Transverse colon (tissue), 4 donors: ENCODE results near the gene ARMC3. TPM values are rescaled to one million over a fixed set of nuclear protein-coding genes. Genes with fewer than 3 reads are reported as not detected.
A peak's percentile ranks its signal among the peaks of the same experiment; 100 is the strongest.

ENCODE experiments used
- DNase-seq: peaks from one replicate; pipeline ENCODE4 v3.0.0-alpha.2; 2019
- H3K27ac ChIP-seq, 4 donors: fragments of 200-600 bp; sonication (generic); 2 replicates each; pipeline ENCODE4 v1.5.1; 2016 to 2018; ENCODE audit warnings: inconsistent platforms in 4 of 4
- H3K27me3 ChIP-seq: fragments of 200-600 bp; sonication (generic); 2 replicates; pipeline ENCODE4 v1.5.1; 2017; ENCODE audit warnings: inconsistent platforms
- H3K36me3 ChIP-seq, 4 donors: fragments of 200-600 bp; sonication (generic); 2 replicates each; pipeline ENCODE4 v1.5.1; 2017 to 2019; ENCODE audit warnings: inconsistent platforms in 4 of 4
- H3K4me1 ChIP-seq, 4 donors: fragments of 200-600 bp; sonication (generic); 2 replicates each; pipeline ENCODE4 v1.5.1; 2017 to 2020; ENCODE audit warnings: inconsistent platforms in 4 of 4
- H3K4me3 ChIP-seq, 4 donors: fragments of 200-600 bp; sonication (generic); 1 replicate in 1 of 4; 2 replicates in 3 of 4; pipeline versions ENCODE4 v1.5.1 to v1.6.1; 2017 to 2019; ENCODE audit warnings: inconsistent platforms in 4 of 4
- H3K9me3 ChIP-seq, 2 donors: fragments of 200-600 bp; sonication (generic); 2 replicates each; pipeline ENCODE4 v1.5.1; 2017 to 2019; ENCODE audit warnings: inconsistent platforms in 2 of 2
- EP300 ChIP-seq: sonication (generic); formaldehyde crosslinking; IDR thresholded peaks from one replicate; pipeline ENCODE4 v1.6.1; 2017; ENCODE audit warnings: antibody characterized with exemption, low read depth
- POLR2A ChIP-seq: fragments of 450-650 bp; IDR thresholded peaks from one replicate; pipeline ENCODE4 v1.6.1; 2016; ENCODE audit warnings: antibody characterized with exemption, mild to moderate bottlenecking, moderate library complexity
- POLR2AphosphoS5 ChIP-seq, 3 donors: sonication (generic); formaldehyde crosslinking; IDR thresholded peaks; one replicate each; pipeline ENCODE4 v1.6.1; 2016; ENCODE audit warnings: antibody characterized with exemption in 3 of 3
- WGBS, 2 donors: methylation state at CpG; one replicate each; pipeline ENCODE4 v1.1.5; 2018; ENCODE audit warnings: low coverage in 1 of 2; 5-methylcytosine and 5-hydroxymethylcytosine counted together
- in situ Hi-C, 4 donors: fragments of 200-750 bp; cut with MboI; loops; one replicate each; pipeline versions ENCODE4 v1.15.0 to v1.15.1; 2017; ENCODE audit warnings: low sequenced_read_pairs in 3 of 4, low pct_ligation_motif_present in 1 of 4, low pct_unique_long_range_greater_than_20kb in 1 of 4
- intact Hi-C: fragments of 100-400 bp; cut with DNase I; formaldehyde crosslinking; loops from one replicate; pipeline ENCODE4 v1.15.1; 2023; ENCODE audit warnings: low total_unique reads
- total RNA-seq, 4 donors: library from RNA; depleted of rRNA; stranded (reverse); fragments of >200 nt; gene quantifications; one replicate each; pipeline ENCODE4 v1.1.0, GENCODE V29; 2016
- TF ChIP-seq, protein P1 (sequence below), 5 experiments: fragments of 200-600 bp in 3 of 5; fragments of 450-650 bp in 2 of 5; sonication (generic) in 3 of 5; IDR thresholded peaks; 1 replicate in 2 of 5; 2 replicates in 3 of 5; pipeline ENCODE4 v1.5.1; 2016 to 2017; ENCODE audit warnings: antibody characterized with exemption in 5 of 5, inconsistent platforms in 3 of 5, mild to moderate bottlenecking in 2 of 5, moderate library complexity in 1 of 5

Gene ARMC3
- total RNA-seq, 4 donors from 2014 or later, result not detected

DNA sequence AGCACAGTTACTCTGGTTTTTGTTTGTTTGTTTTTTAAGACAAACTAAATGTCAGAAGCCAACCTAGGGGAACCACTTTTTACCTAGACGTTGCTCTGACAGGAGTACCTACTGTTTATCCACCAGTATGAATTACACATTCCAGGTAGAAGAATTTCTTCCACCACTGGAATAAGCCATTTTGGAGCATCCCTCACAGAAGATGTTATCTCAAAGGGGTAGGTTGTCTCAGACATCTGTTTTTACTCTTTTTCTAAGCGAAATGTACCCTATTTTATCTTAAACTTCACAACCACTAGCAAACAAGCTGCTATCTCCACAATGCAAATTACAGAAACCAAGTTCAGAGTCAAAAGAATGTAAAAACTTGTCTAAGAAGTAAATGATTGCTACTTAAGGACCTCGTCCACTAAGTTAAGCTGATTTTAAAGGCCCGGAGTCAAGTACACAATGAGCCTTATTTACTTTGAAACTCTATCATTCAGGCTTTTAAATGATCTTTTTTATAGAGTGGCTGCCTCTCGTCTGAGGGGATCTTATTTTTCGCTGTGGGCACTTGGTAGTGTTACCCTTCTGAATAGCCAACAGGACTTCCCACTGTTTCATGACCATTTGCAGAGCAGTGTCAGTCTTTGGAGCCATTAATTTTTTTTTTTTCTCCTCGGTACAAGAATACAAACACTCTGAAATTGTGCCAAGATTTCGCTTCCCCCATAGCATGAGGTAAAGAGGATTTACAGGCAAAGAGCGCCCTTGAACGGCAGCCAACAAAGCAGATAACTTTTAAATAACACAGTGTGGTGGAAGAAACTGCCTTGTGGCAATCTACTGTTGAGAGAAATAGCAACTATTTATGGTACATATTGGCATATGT lies 15.7 kb upstream of the ARMC3 start:
- peaks cover 0 to 6% of the 10 kb centered on the region in 2 donors for H3K9me3 ChIP-seq
- 37 to 40% methylated on average over 10 of the region's 10 CpGs for WGBS, 2 donors
- no peak overlapping the region for H3K4me3 ChIP-seq
- intact Hi-C loops (no loop called here), in situ Hi-C loops (no loop called here)
- H3K4me1 ChIP-seq, result peaks cover 0 to 11% (median 4%) of the 10 kb centered on the region in 4 donors
- peak; percentile 17 for DNase-seq
- H3K27me3 ChIP-seq, result no peaks in the 10 kb centered on the region
- no peak overlapping the region for H3K27ac ChIP-seq
- no peak for TF ChIP-seq POLR2AphosphoS5 (IDR thresholded peaks at IDR 0.05)
- TF ChIP-seq EP300, result no peak
- TF ChIP-seq, protein P1, sequence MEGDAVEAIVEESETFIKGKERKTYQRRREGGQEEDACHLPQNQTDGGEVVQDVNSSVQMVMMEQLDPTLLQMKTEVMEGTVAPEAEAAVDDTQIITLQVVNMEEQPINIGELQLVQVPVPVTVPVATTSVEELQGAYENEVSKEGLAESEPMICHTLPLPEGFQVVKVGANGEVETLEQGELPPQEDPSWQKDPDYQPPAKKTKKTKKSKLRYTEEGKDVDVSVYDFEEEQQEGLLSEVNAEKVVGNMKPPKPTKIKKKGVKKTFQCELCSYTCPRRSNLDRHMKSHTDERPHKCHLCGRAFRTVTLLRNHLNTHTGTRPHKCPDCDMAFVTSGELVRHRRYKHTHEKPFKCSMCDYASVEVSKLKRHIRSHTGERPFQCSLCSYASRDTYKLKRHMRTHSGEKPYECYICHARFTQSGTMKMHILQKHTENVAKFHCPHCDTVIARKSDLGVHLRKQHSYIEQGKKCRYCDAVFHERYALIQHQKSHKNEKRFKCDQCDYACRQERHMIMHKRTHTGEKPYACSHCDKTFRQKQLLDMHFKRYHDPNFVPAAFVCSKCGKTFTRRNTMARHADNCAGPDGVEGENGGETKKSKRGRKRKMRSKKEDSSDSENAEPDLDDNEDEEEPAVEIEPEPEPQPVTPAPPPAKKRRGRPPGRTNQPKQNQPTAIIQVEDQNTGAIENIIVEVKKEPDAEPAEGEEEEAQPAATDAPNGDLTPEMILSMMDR (IDR thresholded peaks at IDR 0.05), result no peak
- TF ChIP-seq POLR2A, result no peak
- H3K36me3 ChIP-seq, result no peaks in the 10 kb centered on the region

DNA sequence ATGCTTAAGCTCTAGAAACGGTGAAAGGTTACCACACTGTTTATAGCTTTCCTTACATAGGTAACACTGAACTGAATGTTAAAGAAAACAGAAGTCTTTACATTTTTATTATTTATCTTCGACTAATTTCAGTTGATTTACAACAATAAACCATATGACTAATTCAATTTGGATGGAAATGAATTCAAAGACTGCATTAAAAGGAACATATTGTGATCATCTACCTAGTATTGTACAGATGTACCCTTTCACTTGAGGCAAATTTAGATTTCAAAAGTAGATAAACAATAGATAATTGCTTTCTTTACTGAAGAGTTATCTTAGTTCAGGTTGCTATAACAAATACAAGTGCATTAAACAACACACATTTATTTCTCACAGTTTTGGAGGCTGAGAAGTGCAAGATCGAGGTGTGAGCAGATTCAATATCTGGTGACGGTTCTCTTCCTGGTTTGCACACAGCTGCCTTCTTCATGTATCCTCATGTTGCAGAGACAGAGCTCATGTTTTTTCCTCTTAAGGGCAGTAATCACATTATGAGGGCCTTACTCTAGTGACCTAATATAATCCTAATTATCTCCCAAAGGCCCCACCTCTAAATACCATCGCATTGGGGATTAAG lies 15.0 kb upstream of the ARMC3 start:
- no peaks in the 10 kb centered on the region for H3K36me3 ChIP-seq
- no peak overlapping the region for H3K4me3 ChIP-seq
- DNase-seq, result no peak
- no peaks in the 10 kb centered on the region for H3K27me3 ChIP-seq
- H3K4me1 ChIP-seq, result peaks cover 0 to 11% (median 4%) of the 10 kb centered on the region in 4 donors
- TF ChIP-seq POLR2AphosphoS5 (IDR thresholded peaks at IDR 0.05), result no peak
- no peak for TF ChIP-seq POLR2A
- no peak for TF ChIP-seq EP300
- TF ChIP-seq, protein P1 (IDR thresholded peaks at IDR 0.05), result no peak
- intact Hi-C loops, result no loop called here
- no peak overlapping the region for H3K27ac ChIP-seq
- H3K9me3 ChIP-seq, result peaks cover 0 to 6% of the 10 kb centered on the region in 2 donors
- 31 to 43% methylated on average over 5 of the region's 5 CpGs for WGBS, 2 donors
- in situ Hi-C loops, result no loop called here

DNA sequence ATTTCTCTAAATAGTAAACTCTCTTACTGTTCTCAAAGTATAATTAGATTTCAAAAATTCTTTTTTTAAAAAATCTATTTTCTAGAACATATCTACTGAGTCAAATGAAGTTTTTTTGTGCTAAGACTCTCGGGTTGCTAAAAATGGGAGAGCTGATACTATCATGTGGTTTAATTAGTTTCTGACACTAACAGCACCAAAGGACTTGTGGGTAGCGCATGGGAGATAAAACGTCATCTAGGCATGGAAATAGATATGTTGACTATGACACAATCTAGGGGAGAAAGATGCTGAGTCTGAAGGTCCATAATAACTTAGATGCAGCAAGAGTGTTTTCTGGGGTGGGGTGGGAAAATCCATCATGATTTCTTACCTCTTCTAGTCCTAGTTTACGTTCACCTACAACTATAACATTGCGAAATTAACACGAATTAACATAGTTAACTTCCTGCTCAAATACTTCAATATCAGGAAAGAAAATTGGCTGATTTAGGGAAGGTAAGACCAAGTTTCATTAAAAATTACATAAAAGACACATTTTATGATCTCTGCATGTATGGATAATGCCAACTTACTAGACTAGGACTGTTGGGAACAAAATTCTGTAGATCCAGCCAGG lies 14.3 kb upstream of the ARMC3 start:
- Histone ChIP-seq H3K4me1 (peaks cover 0 to 11% (median 4%) of the 10 kb centered on the region in 4 donors), H3K36me3 (no peaks in the 10 kb centered on the region), H3K4me3 (no peak overlapping the region), H3K9me3 (peaks cover 0 to 3% of the 10 kb centered on the region in 2 donors), H3K27me3 (no peaks in the 10 kb centered on the region), H3K27ac (no peak overlapping the region)
- intact Hi-C loops, result no loop called here
- DNase-seq, result no peak
- in situ Hi-C loops, result no loop called here
- 83 to 88% methylated on average over 6 of the region's 6 CpGs for WGBS, 2 donors
- TF ChIP-seq POLR2A (no peak), POLR2AphosphoS5 (IDR thresholded peaks at IDR 0.05) (no peak), EP300 (no peak)
- TF ChIP-seq, protein P1 (IDR thresholded peaks at IDR 0.05), result no peak

DNA sequence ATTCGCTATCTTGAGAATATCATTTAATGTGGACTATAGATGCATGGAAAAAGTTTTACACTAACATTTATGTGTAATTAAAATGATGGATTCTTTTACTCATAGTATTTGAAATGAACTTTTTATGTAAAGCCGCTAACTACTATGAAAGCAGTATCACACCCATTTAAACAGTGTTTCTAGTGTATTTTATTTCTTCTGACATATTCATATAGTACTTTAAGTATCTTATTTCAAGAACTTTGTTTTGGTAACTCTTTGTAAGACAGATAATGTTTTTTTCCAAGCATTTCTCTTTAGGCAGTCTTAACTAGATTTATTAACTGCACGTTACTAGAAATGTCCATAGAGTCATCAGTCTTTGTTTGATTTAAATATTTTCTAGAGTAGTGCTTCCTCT lies 12.5 kb upstream of the ARMC3 start:
- Histone ChIP-seq H3K9me3 (no peaks in the 10 kb centered on the region), H3K27ac (no peak overlapping the region), H3K27me3 (no peaks in the 10 kb centered on the region), H3K36me3 (no peaks in the 10 kb centered on the region), H3K4me1 (peaks cover 0 to 11% (median 4%) of the 10 kb centered on the region in 4 donors), H3K4me3 (no peak overlapping the region)
- no peak for DNase-seq
- intact Hi-C loops, result no loop called here
- in situ Hi-C loops, result no loop called here
- 80 to 88% methylated on average over 3 of the region's 3 CpGs for WGBS, 2 donors
- TF ChIP-seq POLR2A, result no peak
- TF ChIP-seq POLR2AphosphoS5 (IDR thresholded peaks at IDR 0.05), result no peak
- no peak for TF ChIP-seq EP300
- TF ChIP-seq, protein P1 (IDR thresholded peaks at IDR 0.05), result no peak
